ENCODE measurements around the gene PCDHGA2.
"Not testable (repeated sequence)": the region's sequence is repeated elsewhere in the genome, so short reads cannot be mapped to it uniquely, and the experiment has no call there.

Gene PCDHGA2

DNA sequence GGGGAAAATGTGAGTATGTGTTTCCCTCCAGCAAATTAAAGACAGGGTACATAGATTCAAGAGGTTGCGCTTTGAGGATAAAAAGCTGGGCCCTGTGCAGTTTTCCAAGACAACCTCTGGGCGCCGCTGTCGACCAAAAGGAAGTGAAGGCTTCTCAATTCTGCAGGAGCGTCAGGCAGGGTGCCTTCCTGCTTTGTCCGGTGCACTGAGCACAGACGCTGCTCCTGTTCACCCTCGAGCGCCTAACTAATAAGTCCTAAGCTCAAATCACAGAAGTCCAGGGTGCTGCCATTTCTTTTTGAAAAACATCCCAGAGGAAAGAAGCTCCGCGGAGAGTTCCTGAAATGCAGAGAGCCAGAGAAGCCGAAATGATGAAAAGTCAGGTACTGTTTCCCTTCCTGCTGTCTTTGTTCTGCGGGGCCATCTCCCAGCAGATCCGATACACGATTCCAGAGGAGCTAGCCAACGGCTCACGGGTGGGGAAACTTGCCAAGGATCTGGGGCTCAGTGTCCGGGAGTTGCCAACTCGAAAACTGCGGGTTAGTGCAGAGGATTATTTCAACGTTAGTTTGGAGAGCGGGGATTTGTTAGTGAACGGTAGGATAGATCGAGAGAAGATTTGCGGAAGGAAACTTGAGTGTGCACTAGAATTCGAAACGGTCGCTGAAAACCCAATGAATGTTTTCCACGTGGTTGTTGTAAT lies 11.5 kb downstream of the PCDHGA2 start, which contains the start of gene PCDHGB1:
Gene PCDHGB1, plus strand, starts transcription at position 183 of the 703 bp plus-strand sequence. Its CDS starts 162 bp downstream, at position 345.
- DNase-seq, result peak; percentile 55

DNA sequence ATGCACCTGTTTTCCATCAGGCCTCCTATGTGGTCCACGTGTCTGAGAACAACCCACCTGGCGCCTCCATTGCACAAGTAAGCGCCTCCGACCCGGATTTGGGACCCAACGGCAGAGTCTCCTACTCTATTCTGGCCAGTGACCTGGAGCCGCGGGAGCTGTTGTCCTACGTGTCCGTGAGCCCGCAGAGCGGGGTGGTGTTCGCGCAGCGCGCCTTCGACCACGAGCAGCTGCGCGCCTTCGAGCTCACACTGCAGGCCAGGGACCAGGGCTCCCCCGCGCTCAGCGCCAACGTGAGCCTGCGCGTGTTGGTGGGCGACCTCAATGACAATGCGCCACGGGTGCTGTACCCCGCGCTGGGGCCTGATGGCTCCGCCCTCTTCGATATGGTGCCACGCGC lies 13.0 kb downstream of the PCDHGA2 start:
- no peak for DNase-seq

- DNase-seq, result no peak
Observed at GRCh38 chr5:141354900-141355469, 16.4 kb downstream of the PCDHGA2 start, which contains the start of gene PCDHGA4. PCDHGA4 (plus strand) TSS chr5:141355021; CDS start chr5:141355108, 87 bp downstream.

DNA sequence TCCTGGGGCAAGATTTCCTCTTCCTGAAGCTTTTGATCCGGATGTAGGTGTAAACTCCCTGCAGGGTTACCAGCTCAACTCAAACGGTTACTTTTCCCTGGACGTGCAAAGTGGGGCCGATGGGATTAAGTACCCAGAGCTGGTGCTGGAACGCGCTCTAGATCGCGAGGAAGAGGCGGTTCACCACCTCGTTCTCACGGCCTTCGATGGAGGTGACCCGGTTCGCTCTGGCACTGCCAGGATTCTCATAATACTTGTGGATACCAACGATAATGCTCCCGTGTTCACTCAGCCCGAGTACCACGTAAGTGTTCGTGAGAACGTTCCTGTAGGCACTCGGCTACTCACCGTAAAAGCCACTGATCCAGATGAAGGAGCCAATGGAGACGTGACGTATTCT lies 17.1 kb downstream of the PCDHGA2 start:
- no peak for DNase-seq

- no peak for DNase-seq
Observed at GRCh38 chr5:141356133-141356532, 17.6 kb downstream of the PCDHGA2 start.

DNA sequence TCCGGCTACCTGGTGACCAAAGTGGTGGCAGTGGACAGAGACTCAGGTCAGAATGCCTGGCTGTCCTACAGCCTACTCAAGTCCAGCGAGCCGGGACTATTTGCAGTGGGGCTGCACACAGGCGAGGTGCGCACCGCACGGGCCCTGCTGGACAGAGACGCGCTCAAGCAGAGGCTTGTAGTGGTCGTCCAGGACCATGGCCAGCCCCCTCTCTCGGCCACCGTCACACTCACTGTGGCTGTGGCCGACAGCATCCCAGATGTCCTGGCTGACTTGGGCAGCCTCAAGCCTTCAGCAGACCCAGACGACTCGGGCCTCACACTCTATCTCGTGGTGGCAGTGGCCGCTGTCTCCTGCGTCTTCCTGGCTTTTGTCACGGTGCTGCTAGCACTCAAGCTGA lies 18.4 kb downstream of the PCDHGA2 start:
- no peak for DNase-seq

GRCh38 chr5:141359790-141360426 lies 21.3 kb downstream of the PCDHGA2 start, which contains the start of gene PCDHGB2:
PCDHGB2 (plus strand) TSS chr5:141359994; CDS start chr5:141360136, 142 bp downstream.
- DNase-seq, result peak; percentile 41

DNA sequence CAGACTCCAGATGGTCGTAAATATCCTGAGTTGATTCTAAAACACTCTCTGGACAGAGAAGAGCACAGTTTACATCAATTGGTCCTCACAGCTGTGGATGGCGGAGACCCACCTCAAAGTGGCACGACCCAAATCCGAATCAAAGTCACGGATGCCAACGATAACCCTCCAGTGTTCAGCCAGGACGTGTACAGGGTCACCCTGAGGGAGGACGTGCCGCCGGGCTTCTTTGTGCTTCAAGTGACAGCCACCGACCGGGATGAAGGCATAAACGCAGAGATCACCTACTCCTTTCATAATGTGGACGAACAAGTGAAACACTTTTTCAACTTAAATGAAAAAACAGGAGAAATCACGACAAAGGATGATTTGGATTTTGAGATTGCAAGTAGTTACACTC lies 22.1 kb downstream of the PCDHGA2 start:
- no peak for DNase-seq

DNA sequence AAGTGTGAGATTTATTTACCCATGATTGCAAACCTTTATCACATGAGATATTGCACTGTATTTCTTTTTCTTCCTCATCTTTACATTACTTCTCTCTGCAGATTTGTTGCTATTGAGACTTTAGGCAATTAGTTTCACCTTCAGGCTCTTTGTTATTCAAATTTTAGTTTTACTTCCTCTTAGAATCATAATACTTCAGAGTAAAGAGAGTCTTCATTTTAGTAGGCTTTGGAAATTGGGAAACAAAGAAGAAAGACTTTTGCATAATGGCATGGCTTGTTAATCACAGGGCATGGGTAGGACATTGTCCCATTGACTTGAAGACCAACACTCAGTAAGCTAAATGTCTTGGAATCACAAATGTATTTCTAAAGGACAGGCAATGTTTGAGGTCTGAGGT lies 24.2 kb downstream of the PCDHGA2 start:
- DNase-seq, result no peak

DNA sequence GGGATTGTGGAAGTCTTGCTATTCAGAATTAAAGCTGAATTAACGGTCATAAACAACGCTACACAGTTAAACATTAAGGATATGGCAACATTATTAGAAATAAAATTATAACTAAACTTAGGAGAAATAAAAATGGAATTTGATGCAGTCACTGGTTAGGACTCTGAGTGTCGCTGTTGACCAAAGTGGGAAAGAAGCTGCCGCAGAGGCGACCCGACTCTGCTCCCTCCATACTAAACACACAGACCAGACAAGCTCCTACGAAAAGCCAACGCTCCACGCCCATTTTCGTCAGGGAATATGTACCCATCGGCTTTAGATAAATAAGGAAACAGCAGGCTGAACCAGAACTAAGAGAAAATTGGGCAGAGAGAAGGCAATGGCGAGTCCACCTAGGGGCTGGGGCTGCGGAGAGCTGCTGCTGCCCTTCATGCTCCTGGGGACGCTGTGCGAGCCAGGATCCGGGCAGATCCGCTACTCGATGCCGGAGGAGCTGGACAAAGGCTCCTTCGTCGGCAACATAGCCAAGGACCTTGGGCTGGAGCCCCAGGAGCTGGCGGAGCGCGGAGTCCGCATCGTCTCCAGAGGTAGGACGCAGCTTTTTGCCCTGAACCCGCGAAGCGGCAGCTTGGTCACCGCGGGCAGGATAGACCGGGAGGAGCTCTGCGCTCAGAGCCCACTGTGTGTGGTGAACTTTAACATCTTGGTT lies 25.5 kb downstream of the PCDHGA2 start, which contains the start of gene PCDHGA5:
Gene PCDHGA5, plus strand, starts transcription at position 211 of the 709 bp plus-strand sequence. Its CDS starts 169 bp downstream, at position 380.
- peak; percentile 28 for DNase-seq

DNA sequence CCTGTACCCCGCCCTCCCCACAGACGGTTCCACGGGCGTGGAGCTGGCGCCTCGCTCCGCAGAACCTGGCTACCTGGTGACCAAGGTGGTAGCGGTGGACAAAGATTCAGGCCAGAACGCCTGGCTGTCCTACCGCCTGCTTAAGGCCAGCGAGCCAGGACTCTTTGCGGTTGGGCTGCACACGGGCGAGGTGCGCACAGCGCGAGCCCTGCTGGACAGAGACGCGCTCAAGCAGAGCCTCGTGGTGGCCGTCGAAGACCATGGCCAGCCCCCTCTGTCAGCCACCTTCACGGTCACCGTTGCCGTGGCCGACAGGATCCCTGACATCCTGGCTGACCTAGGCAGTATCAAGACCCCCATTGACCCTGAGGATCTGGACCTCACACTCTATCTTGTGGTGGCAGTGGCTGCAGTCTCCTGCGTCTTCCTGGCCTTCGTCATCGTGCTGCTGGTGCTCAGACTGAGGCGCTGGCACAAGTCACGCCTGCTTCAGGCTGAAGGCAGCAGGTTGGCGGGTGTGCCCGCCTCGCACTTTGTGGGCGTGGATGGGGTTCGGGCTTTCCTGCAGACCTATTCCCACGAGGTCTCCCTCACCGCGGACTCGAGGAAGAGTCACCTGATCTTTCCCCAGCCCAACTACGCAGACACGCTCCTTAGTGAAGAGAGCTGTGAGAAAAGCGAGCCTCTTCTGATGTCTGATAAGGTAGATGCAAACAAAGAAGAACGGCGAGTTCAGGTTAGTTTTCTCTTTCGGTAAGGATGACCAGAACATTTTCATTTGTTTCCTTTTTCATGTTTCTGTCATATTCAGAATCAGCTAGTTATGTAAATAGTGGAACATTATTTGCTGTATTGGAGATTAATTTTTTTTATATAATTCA lies 27.7 kb downstream of the PCDHGA2 start:
- DNase-seq, result no peak

DNA sequence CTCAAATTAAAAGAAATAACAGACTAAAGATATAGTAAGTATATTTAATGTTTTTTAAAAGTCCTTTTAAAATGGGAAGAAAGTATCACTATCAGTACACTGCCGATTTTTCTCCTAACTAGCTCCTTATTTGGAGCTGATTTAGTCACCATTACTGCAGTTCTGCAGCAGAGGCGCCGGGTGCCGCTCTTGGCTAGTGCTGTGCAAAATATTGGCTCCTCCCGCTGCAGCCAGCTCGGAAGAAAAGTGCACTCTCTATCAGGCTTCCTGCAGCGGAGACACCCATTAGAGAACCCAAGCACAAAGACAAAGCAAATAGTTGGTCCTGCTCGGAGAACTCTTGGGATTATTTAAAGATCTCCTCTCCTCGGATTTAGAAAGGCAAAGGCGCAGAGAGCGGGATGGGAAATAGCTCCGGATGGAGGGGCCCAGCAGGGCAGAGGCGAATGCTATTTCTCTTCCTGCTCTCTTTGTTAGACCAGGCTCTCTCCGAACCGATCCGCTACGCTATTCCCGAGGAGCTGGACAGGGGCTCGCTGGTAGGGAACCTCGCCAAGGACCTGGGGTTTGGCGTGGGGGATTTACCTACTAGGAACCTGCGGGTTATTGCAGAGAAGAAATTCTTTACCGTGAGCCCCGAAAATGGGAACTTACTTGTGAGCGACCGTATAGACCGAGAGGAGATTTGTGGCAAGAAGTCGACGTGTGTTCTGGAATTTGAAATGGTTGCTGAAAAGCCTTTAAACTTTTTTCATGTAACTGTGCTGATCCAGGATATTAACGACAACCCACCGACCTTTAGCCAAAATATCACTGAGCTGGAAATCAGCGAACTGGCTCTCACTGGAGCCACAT lies 31.7 kb downstream of the PCDHGA2 start, which contains the start of gene PCDHGB3:
Gene PCDHGB3, plus strand, starts transcription at position 249 of the 855 bp plus-strand sequence. Its CDS starts 153 bp downstream, at position 402.
- DNase-seq, result peak; percentile 64

DNA sequence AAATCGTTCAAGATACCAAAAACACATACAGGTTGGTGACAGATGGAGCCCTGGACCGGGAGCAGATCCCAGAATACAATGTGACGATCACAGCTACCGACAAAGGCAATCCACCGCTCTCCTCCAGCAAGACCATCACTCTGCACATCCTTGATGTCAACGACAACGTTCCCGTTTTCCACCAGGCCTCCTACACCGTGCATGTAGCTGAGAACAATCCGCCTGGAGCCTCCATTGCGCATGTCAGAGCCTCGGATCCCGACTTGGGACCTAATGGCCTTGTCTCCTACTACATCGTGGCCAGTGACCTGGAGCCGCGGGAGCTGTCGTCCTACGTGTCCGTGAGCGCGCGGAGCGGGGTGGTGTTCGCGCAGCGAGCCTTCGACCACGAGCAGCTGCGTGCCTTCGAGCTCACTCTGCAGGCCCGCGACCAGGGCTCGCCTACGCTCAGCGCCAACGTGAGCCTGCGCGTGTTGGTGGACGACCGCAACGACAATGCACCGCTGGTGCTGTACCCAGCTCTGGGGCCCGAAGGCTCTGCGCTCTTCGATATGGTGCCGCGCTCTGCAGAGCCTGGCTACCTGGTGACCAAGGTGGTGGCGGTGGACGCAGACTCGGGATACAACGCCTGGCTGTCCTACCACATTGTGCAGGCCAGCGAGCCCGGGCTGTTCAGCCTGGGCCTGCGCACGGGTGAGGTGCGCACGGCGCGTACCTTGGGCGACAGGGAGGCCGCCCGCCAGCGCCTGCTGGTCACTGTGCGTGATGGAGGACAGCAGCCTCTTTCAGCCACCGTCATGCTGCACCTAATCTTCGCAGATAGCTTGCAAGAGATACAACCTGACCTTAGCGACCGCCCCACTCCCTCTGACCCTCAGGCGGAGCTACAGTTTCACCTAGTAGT lies 33.3 kb downstream of the PCDHGA2 start:
- no peak for DNase-seq

DNA sequence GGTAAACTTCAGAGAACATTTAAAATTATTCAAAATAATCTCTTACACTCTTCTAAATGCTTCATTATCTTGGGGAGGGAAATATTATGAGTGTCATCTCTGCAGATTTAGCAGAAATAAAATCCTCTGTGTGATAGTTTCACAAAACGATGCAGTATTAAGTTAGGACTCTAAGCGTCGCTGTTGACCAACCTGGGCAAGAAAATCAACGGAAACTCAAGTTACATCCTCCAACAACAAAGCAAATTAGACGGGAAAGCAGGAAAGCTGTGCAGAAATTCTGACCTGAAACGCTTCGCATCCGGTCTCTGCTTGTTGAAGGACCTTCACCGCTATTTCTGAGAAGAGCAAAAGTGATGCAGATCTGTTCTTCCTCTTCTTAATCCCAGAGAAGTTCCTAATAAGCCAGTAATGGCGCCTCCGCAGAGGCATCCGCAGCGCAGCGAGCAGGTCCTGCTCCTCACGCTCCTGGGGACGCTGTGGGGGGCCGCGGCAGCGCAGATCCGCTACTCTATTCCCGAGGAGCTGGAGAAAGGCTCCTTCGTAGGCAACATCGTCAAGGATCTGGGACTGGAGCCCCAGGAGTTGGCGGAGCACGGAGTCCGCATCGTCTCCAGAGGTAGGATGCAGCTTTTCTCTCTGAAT lies 35.2 kb downstream of the PCDHGA2 start, which contains the start of gene PCDHGA6:
Gene PCDHGA6, plus strand, starts transcription at position 219 of the 645 bp plus-strand sequence. Its CDS starts 193 bp downstream, at position 412.
- peak; percentile 38 for DNase-seq

GRCh38 chr5:141374627-141375026 lies 36.1 kb downstream of the PCDHGA2 start:
- DNase-seq, result no peak

DNA sequence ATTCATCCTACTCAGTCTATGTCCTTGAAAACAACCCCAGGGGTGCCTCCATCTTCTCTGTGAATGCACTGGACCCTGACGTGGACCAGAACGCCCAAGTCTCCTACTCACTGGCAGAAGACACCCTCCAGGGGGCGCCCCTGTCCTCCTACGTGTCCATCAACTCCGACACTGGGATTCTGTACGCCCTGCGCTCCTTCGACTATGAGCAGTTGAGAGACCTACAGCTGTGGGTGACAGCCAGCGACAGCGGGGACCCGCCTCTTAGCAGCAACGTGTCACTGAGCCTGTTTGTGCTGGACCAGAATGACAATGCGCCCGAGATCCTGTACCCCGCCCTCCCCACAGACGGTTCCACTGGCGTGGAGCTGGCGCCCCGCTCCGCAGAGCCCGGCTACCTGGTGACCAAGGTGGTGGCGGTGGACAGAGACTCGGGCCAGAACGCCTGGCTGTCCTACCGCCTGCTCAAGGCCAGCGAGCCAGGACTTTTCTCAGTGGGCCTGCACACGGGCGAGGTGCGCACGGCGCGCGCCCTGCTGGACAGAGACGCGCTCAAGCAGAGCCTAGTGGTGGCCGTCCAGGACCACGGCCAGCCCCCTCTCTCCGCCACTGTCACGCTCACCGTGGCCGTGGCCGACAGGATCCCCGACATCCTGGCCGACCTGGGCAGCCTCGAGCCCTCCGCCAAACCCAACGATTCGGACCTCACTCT lies 37.0 kb downstream of the PCDHGA2 start:
- DNase-seq, result not testable (repeated sequence)

- DNase-seq, result peak; percentile 44
Observed at GRCh38 chr5:141382469-141383294, 44.1 kb downstream of the PCDHGA2 start, which contains the start of gene PCDHGA7. PCDHGA7 (plus strand) TSS chr5:141382742; CDS start chr5:141382900, 158 bp downstream.

Data from fibroblast of upper back skin (primary cell).